HUES6 (cell line): ENCODE measurements around the gene SEC24D.

Experiments
- H3K27ac ChIP-seq: 2 replicates; pipeline ENCODE4 v1.7.0; 2013; ENCODE audit warnings: low read depth, mild to moderate bottlenecking, low read length, inconsistent platforms
- H3K27me3 ChIP-seq: 2 replicates; pipeline ENCODE4 v1.6.1; 2013; ENCODE audit warnings: low read length; ENCODE audit not compliant: control insufficient read depth, insufficient read depth
- H3K36me3 ChIP-seq: 2 replicates; pipeline ENCODE4 v1.6.1; 2013; ENCODE audit warnings: low read length; ENCODE audit not compliant: control insufficient read depth, insufficient read depth
- H3K4me1 ChIP-seq: 2 replicates; pipeline ENCODE4 v1.6.1; 2013; ENCODE audit warnings: low read length; ENCODE audit not compliant: control insufficient read depth, insufficient read depth
- H3K4me3 ChIP-seq: 2 replicates; pipeline ENCODE4 v1.5.1; 2013; ENCODE audit warnings: low read depth, low read length
- H3K9ac ChIP-seq: one replicate; pipeline ENCODE4 v1.6.1; 2013; ENCODE audit warnings: mild to moderate bottlenecking, low read length
- H3K9me3 ChIP-seq: 2 replicates; pipeline ENCODE4 v1.6.1; 2013; ENCODE audit warnings: low read depth, low read length; ENCODE audit not compliant: control insufficient read depth, insufficient read depth

The SEC24D gene

DNA sequence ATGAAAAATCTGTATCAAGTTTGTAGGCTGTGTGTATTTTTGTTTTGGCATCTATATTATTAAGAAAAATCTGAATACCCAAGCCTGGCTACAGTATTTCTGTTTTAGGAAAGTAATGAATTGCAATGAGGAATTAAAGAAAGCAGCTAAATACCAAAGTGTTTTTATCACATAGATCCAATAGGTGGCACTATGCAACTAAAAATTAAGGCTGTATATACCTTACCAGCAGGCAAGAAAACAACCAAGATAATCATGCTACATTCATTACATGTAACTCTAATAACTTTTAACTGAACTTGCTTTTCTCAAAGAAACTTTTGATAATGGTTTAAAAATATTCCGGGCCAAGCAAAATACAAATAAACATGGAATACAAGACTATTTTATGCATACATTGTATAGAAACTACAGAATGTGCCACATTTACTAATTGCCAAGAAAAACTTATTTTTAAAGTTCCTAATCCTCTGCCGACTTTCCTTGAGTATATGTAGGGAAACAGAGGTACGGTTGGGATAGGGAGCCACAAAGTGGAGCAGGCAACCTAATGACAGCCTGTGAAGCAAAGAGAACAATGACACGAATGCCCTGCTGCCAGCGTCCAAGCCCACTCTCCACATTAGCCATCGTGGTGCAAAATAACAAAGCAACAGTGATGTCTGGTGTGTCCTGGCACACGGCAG, 63.7 kb downstream of the SEC24D start:
- Histone ChIP-seq H3K27ac (no peak overlapping the region), H3K9ac (no peak overlapping the region), H3K9me3 (no peaks in the 10 kb centered on the region), H3K36me3 (peaks cover 19% of the 10 kb centered on the region), H3K27me3 (no peaks in the 10 kb centered on the region), H3K4me1 (0 out of 2 replicates have a peak, but pooled peaks cover 10% of the 10 kb centered on the region), H3K4me3 (no peak overlapping the region)

DNA sequence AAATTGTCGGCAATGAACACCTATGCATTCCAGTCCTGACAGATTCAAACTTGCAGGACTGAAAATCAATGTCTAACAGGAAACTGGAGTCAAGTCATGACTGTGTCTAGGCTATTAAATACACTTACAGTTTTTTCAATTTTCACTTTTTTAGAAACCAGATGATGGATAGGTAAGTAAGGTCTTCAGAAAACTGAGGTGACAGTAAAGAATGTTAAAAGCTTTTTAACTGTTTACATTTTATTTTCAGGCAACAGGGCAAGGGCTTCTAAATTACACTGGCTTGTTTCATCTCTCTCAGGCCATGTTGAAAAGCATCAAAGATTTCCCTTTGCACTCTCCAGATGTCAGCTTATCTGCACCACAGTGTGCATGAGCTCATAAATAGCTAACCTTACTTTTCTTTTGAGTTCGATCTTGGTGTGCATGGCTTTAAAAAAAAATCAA, 65.2 kb downstream of the SEC24D start:
- no peaks in the 10 kb centered on the region for H3K27me3 ChIP-seq
- no peak overlapping the region for H3K4me3 ChIP-seq
- 0 out of 2 replicates have a peak, but pooled peaks cover 10% of the 10 kb centered on the region for H3K4me1 ChIP-seq
- H3K9me3 ChIP-seq = no peaks in the 10 kb centered on the region
- H3K27ac ChIP-seq = no peak overlapping the region
- peaks cover 33% of the 10 kb centered on the region for H3K36me3 ChIP-seq
- H3K9ac ChIP-seq = no peak overlapping the region

DNA sequence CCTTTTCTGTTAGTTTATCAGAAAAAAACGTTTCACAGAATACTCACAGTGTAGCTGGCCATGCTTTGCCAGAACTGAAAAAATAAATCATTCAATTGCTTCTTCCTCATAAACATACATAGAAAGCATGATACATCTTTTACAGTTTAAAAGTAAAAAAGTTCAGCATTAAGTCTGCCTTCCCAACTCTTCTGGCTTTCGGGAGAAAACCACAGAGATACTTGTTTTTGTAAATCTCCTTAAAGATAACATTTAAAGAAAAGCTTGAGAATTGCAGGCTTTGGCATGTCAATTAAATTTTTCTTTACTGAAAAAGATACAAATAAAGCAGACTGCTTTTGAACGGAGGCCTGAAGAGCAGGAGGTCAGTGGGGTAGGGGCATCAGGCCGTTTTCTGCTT, 66.8 kb downstream of the SEC24D start:
- no peaks in the 10 kb centered on the region for H3K9me3 ChIP-seq
- no peak overlapping the region for H3K4me3 ChIP-seq
- H3K4me1 ChIP-seq = no peaks in the 10 kb centered on the region
- no peak overlapping the region for H3K9ac ChIP-seq
- H3K27me3 ChIP-seq = no peaks in the 10 kb centered on the region
- peaks cover 49% of the 10 kb centered on the region for H3K36me3 ChIP-seq
- no peak overlapping the region for H3K27ac ChIP-seq

DNA sequence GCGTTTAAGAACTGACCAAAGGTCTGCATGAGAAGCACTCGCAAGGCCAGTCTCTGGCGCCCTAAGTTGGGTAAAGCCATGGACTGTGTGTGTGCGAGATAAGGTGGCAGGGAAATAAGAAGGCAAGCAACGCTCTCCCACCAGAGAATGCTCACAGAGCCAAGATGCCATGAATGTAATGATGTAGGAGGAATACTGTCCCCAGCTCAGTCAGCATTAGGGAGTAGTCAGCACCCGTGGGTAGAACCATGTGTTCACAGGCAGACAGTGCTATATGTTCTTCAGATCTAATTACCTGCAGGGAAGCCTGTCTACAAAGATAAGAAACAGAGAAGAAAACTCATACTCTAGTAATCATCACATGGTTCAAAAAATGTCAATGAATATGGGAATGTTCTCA, 68.8 kb downstream of the SEC24D start:
- H3K4me3 ChIP-seq = no peak overlapping the region
- H3K27me3 ChIP-seq = no peaks in the 10 kb centered on the region
- peaks cover 68% of the 10 kb centered on the region for H3K36me3 ChIP-seq
- no peak overlapping the region for H3K9ac ChIP-seq
- H3K27ac ChIP-seq = no peak overlapping the region
- no peaks in the 10 kb centered on the region for H3K9me3 ChIP-seq
- no peaks in the 10 kb centered on the region for H3K4me1 ChIP-seq

DNA sequence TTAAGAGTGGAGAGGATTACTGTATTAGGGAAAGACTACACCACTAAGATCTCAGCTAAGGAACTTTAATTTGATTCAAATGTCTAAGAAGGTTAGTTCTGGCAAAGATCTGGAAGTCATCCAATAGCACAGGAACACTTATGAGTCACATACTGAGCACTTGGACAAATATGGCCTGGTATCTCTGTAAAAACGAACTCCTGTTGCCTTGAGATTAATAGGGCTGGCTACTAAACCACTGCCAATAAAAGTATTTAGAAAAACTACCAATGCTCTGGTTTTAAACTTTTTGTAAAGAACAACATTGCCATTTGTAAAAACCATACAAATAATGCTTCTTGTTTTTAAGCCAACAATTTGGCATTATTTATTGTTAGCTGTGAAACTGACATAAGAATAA, 70.5 kb downstream of the SEC24D start:
- Histone ChIP-seq H3K9me3 (no peaks in the 10 kb centered on the region), H3K4me1 (no peaks in the 10 kb centered on the region), H3K4me3 (no peak overlapping the region), H3K9ac (no peak overlapping the region), H3K27ac (no peak overlapping the region), H3K36me3 (peaks cover 81% of the 10 kb centered on the region), H3K27me3 (no peaks in the 10 kb centered on the region)

DNA sequence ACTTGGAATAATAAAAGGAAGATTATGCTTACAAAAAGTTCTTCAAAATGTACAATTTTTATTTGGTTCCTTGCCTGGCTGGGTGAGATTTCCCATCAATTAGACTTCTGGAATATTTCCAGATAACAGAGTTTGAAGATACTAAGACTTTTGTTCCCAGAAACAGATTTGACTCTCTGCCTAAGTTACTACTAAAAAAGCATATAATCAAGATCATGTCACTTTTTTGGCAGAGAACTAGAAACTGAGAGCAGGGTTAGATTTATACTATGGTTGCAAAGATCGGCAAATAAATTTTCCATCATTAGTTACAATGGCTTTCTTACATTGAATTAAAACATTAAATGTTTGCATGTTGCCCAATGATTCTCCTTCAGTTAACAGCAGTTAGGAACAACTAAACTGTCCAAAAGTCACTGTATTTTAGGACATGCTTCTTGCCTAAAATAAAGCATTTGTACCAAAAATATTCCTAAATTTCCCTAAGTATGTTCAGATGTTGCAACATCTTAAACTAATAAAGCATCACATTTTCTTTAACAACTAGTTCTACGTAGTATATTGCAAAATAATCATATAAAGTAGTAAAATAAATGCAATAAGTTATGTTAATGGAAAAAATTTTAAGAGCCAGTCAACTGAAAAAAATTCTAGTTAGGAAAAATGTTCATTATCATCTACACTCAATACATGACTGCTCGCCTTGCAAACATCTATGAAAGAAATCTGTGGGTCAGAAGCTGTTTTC, 73.0 kb downstream of the SEC24D start:
- Histone ChIP-seq H3K36me3 (peaks cover 74% of the 10 kb centered on the region), H3K27me3 (no peaks in the 10 kb centered on the region), H3K9me3 (no peaks in the 10 kb centered on the region), H3K4me1 (no peaks in the 10 kb centered on the region), H3K4me3 (no peak overlapping the region), H3K9ac (no peak overlapping the region), H3K27ac (no peak overlapping the region)

DNA sequence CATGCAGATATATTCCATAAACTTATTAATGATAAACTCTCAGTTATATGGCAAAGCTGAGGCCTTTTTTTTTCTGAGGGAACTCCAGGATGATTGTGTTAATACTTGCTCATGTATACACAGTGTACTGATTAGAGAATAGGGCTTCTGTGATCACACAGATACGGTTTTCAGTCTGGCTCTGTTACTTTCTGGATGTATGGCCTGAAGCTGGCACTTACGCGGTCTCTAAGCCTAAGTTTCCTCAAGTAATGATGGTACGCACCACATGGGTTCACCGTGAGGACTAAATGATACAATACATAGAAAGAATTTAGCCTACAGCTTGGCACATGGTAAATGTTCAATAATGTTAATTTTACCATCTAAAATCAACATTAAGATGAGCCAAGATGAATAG, 73.8 kb downstream of the SEC24D start:
- Histone ChIP-seq H3K27ac (no peak overlapping the region), H3K9ac (no peak overlapping the region), H3K4me1 (no peaks in the 10 kb centered on the region), H3K27me3 (no peaks in the 10 kb centered on the region), H3K4me3 (no peak overlapping the region), H3K9me3 (no peaks in the 10 kb centered on the region), H3K36me3 (peaks cover 73% of the 10 kb centered on the region)

DNA sequence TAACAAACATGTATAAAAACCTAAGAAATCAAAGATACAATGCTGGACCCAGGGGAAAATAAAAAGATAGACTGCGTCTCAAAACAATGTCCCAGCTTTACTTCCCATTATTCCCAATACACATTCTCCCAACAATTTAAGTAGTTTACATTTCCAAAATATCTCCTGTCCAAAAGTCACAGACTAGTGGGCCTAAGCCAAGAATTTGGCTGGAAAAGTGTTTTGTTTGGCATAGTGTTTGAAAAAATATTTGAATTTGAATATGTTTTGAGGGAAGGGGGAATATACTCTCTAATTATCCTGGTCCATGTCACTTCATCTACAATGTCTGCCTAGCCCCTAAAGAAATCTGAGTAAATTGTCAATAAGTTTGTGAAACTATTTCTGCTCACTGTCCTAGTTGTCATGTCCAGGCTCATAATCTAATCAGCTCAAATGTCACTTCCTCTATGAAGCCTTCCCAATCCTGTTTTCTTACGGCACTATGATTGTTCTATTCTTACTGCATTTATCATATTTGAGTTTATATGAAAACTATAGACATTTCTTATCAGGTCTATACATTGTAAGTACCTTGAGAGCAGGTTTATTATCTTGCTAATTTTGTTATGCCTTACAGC, 74.4 kb downstream of the SEC24D start:
- peaks cover 71% of the 10 kb centered on the region for H3K36me3 ChIP-seq
- no peaks in the 10 kb centered on the region for H3K4me1 ChIP-seq

DNA sequence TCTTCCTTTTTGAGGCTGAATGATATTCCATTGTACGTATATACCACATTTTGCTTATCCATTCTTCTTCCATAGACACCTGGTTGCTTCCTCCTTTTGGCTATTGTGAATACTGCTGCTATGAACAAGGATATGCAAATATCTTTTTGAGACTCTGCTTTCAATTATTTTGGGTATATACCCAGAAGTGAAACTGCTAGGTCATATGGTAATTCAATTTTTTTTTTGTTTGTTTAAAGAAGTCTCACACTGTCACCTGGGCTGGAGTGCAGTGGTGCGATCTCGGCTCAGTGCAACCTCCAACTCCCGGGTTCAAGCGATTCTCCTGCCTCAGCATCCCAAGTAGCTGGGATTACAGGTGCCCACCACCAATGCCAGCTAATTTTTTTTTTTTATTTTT, 75.4 kb downstream of the SEC24D start:
- H3K27ac ChIP-seq = no peak overlapping the region
- peaks cover 67% of the 10 kb centered on the region for H3K36me3 ChIP-seq
- no peak overlapping the region for H3K9ac ChIP-seq
- no peak overlapping the region for H3K4me3 ChIP-seq
- no peaks in the 10 kb centered on the region for H3K27me3 ChIP-seq
- no peaks in the 10 kb centered on the region for H3K9me3 ChIP-seq
- H3K4me1 ChIP-seq = no peaks in the 10 kb centered on the region; the same call in 1 of the 2 replicates

More for the DNA sequence above, 74.4 kb downstream of the SEC24D start:
- H3K9ac ChIP-seq = no peak overlapping the region
- H3K4me3 ChIP-seq = no peak overlapping the region
- no peak overlapping the region for H3K27ac ChIP-seq
- no peaks in the 10 kb centered on the region for H3K27me3 ChIP-seq
- no peaks in the 10 kb centered on the region for H3K9me3 ChIP-seq

DNA sequence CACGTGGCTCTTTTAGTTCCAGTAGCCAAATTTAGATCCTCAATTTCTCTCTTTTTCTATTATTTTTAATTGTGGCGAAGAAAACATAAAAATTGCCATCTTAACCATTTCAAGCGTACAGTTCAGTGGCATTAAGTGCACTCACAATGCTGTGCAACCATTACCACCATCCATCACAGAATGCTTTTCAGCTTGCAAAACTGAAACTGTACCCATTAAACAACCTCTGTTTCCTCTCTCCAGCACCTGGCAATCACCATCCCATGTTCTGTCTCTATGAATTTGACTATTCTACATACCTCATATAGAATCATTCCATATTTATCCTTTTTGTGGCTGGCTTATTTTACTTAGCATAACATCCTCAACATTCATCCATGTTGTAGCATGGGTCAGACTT, 75.8 kb downstream of the SEC24D start:
- Histone ChIP-seq H3K4me1 (no peaks in the 10 kb centered on the region; the same call in 1 of the 2 replicates), H3K9ac (no peak overlapping the region), H3K27ac (no peak overlapping the region), H3K27me3 (no peaks in the 10 kb centered on the region), H3K4me3 (no peak overlapping the region), H3K36me3 (peaks cover 67% of the 10 kb centered on the region), H3K9me3 (no peaks in the 10 kb centered on the region)

DNA sequence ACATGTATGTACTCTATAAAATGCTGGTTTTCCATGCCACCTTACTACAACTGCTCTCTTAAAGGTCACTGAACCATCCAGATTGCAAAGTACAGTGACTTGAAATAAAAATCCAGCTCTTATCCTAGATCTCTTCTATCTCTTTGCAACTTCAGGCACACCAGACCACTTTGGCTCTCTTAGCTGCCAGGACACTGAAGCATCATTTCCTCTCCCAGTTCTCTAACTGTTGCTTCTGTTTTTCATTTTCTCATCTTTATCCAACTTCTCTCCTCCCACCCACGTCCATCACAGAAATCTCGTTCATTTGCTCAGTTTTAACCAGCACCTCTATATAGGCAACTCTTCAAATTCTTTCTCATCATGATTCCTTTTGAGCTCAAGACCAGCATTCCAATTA, 76.4 kb downstream of the SEC24D start:
- H3K27me3 ChIP-seq = no peaks in the 10 kb centered on the region
- H3K27ac ChIP-seq = no peak overlapping the region
- H3K4me3 ChIP-seq = no peak overlapping the region
- H3K36me3 ChIP-seq = peaks cover 65% of the 10 kb centered on the region
- no peak overlapping the region for H3K9ac ChIP-seq
- no peaks in the 10 kb centered on the region; the same call in 1 of the 2 replicates for H3K4me1 ChIP-seq
- no peaks in the 10 kb centered on the region for H3K9me3 ChIP-seq
